ENCODE data around the gene BRAF. TPM values are rescaled to one million over a fixed set of nuclear protein-coding genes. Genes with fewer than 3 reads are reported as not detected.
"Not testable (repeated sequence)": the region's sequence is repeated elsewhere in the genome, so short reads cannot be mapped to it uniquely, and the experiment has no call there.

The BRAF gene
- total RNA-seq, 1 experiment from 2014 or later = 6.5 TPM

DNA sequence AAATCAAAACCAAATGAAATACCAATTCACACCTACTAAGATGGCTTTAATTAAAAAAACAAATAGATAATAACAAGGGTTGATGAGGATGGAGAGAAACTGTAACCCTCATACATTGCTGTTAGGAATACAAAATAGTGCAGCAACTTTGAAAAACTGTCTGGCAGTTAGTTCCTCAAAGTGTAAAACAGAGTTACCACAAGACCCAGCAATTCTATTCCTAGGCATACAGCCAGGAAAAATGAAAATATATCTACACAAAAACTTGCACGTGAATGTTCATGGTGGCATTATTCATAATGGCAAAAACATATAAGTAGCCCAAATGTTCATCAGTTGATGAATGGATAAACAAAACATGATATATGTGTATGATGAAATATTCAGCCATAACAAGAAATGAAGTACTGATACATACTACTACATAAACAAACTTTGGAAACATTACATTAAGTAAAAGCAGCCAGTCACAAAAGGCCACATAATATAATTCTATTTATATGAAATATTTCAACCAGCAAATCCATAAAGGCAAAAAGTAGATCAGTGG, 83.5 kb downstream of the BRAF start:
- in situ Hi-C loops (cut with HindIII; ENCODE audit: low pct_unique_long_range_greater_than_20kb, low sequenced_read_pairs) = no loop called here
- no peak for DNase-seq (ENCODE audit: low read depth)

DNA sequence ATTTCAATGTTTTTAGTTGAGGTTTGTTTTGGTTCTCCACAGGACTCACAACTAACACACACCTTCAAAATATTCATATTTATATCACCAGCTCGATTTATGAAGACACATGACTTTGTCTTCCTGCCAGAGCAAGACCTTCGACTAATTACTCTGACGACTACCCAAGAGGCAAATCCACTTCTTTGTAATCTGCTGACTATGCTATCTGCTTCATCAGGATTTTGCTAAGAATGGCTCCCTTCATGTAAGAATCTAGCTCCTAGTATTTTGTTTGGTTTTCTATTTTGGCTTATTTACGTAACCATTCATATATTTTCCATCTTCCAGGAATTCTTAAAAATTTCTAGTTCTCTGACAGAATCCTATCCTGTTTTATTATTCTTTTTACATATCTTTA, 93.0 kb downstream of the BRAF start:
- DNase-seq (ENCODE audit: low read depth) = no peak
- in situ Hi-C loops (cut with HindIII; ENCODE audit: low pct_unique_long_range_greater_than_20kb, low sequenced_read_pairs) = no loop called here

DNA sequence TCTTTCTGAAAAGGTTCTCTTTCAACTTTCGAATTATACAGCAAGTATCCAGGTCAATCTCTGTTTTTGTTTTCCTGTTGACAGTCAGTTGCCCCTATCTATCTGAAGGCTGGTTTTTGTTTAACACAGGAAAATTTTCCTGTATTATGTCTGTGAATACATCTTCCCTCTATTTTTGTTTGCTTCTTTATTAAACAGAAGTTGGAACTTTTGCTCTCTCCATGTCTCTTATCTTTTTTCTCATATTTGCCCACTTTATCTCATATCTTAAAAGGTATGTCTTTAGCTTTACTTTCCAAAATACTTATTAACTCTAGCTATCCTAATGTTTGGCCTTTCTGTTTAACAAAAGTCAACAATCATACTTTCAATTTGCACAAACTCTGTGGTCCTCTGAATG, 95.0 kb downstream of the BRAF start:
- in situ Hi-C loops (cut with HindIII; ENCODE audit: low pct_unique_long_range_greater_than_20kb, low sequenced_read_pairs) = no loop called here
- DNase-seq (ENCODE audit: low read depth) = no peak

DNA sequence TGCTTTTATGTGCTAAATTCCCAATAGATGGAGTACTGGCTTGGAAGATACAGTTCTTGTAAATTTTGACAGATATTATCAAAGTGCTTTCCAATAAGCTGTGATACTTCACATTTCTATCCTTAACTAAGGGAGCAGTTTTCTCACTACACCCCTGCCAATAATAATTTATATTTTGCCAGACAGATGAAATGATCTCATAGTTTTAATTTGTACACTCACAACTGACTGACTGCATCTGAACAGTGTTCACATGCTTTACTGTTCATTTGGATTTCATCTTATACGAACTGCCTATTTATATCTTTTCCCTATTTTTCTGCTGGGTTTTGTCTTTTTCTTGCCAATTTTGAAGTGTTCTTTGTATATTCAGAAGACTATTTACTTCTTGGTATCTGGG, 96.0 kb downstream of the BRAF start:
- in situ Hi-C loops (cut with HindIII; ENCODE audit: low pct_unique_long_range_greater_than_20kb, low sequenced_read_pairs) = no loop called here

DNA sequence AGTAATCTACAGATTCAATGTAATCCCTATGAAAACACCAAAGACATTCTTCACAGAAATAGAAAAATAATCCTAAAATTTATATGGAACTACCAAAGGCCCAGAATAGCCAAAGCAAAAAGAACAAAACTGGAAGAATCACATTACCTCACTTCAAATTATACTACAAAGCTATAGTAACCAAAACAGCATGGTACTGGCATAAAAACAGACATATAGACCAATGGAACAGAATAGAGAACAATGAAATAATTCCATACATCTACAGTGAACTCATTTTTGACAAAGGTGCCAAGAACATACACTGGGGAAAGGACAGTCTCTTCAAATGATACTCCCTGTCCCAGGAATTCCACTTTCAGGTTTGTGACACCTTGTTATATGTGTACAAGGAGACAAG, 107.3 kb downstream of the BRAF start:
- in situ Hi-C loops (cut with HindIII; ENCODE audit: low pct_unique_long_range_greater_than_20kb, low sequenced_read_pairs); DNase-seq (ENCODE audit: low read depth): not testable (repeated sequence)

More for the DNA sequence above, 96.0 kb downstream of the BRAF start:
- no peak for DNase-seq (ENCODE audit: low read depth)

DNA sequence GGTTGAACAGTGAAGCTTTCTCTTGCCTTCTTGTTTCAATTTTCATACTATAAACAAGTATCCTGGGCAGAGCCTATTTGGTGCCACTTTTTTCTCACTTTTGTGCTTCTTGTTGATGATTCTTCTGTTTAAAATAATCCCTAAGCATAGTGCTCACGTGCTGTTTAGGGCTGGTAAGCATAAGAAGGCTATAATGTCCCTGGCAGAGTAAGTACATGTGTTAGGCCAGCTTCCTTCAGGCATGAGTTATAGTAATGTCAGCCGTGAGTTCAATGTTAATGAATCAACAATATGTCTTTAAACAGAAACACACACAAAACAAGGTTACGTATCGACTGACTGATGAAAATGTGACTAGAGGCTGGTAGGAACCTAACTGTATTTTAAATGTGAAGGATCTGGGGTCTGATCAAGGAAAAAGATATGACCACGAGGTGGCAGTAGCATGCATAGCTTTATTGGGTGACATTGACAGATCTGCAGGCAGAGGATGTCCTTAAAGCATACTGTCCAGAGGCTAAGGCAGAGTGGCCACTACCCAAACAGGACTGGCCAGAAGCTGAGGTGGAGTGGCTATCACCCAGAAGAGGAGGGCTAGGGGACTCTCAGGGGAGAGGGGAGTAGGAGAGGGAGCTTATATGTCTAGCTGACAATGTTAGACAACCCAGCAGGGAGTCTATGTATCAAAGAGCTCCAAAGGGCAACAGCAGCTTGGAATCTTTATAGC, 113.7 kb downstream of the BRAF start:
- peak; percentile 71 for DNase-seq (ENCODE audit: low read depth)
- in situ Hi-C loops (cut with HindIII; ENCODE audit: low pct_unique_long_range_greater_than_20kb, low sequenced_read_pairs) = no loop called here

DNA sequence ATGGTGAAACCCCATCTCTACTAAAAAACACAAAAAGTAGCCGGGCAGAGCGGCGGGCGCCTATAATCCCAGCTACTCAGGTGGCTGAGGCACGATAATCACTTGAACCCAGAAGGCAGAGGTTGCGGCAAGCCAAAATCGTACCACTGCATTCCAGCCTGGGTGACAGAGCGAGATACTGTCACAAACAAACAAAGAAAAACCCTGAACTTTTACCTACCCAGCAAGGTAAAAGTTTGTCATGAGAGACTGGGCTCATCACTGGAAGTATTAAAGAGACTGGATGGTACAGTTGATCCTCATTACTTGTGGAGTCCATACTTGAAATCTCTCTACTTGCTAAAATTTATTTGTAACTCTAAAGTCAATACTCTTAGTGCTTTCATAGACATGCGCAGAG, 114.3 kb downstream of the BRAF start:
- in situ Hi-C loops (cut with HindIII; ENCODE audit: low pct_unique_long_range_greater_than_20kb, low sequenced_read_pairs) = no loop called here
- no peak for DNase-seq (ENCODE audit: low read depth)

DNA sequence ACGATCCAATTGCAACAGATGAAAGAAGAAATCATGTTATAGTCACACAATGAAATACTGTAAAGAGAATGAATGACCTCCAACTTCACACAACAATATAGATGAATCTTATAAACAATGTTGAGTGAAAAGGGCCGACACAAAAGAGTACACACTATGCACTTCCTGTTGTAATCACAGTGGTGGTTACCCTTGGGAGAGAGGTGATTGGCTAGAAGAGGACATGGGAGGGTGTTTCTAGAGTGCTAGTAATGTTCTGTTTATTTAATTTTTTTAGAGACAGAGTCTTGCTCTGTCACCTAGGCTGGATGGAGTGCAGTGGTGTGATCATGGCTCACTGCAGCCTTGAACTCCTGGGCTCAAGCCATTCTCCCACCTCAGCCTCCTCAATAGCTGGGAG, 145.8 kb downstream of the BRAF start:
- in situ Hi-C loops (cut with HindIII; ENCODE audit: low pct_unique_long_range_greater_than_20kb, low sequenced_read_pairs) = no loop called here
- DNase-seq (ENCODE audit: low read depth) = no peak

DNA sequence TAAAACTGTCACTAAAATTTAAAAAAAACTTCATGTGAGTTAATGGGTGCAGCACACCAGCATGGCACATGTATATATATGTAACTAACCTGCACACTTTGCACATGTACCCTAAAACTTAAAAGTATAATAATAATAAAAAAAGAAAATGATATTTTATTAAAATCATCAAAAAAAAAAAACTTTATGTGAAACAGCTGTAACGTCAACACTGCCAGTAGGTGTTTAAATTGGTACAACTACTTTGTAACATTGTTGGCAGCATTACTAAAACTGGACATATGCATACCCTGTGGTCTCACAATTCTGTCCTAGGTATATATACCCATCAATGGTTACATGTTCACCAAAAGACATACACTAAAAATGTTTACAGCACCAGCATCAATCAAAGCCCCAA, 146.2 kb downstream of the BRAF start:
- DNase-seq (ENCODE audit: low read depth) = no peak
- in situ Hi-C loops (cut with HindIII; ENCODE audit: low pct_unique_long_range_greater_than_20kb, low sequenced_read_pairs) = no loop called here

DNA sequence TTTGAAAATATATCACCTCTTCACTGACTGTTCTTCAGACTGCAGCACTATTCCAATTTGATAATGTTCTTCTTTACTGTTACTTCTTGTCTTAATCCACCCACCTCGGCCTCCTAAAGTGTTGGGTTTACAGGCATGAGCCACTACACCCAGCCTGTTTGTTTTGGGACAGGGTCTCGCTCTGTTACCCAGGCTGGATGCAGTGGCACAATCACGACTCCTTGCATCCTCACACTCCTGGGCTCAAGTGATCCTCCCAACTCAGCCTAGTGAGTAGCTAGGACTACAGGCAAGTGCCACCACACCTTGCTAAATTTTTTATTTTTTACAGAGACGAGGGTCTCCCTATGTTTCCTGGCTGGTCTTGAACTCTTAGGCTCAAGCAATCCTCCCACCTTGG, 150.4 kb downstream of the BRAF start:
- no peak for DNase-seq (ENCODE audit: low read depth)
- in situ Hi-C loops (cut with HindIII; ENCODE audit: low pct_unique_long_range_greater_than_20kb, low sequenced_read_pairs) = no loop called here

DNA sequence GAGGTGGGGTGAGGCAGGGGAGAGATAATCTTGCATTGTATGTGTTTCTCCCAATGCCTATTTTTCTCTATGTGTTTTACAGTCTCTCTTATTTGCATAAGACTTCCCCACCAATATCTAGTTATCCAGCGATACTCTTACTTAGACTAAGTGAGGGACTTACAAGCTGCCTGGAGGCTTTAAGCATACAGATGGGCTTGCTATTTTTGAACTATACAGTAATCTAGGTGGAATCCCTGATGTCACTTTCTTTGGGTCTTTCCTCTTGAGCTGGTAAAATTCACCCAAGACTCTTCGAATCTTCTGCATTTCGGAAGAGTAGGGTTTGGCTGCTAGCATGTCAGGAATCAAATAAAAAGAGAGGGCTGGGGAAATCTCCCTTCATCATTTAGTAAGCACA, 151.6 kb downstream of the BRAF start:
- in situ Hi-C loops (cut with HindIII; ENCODE audit: low pct_unique_long_range_greater_than_20kb, low sequenced_read_pairs) = no loop called here
- no peak for DNase-seq (ENCODE audit: low read depth)

DNA sequence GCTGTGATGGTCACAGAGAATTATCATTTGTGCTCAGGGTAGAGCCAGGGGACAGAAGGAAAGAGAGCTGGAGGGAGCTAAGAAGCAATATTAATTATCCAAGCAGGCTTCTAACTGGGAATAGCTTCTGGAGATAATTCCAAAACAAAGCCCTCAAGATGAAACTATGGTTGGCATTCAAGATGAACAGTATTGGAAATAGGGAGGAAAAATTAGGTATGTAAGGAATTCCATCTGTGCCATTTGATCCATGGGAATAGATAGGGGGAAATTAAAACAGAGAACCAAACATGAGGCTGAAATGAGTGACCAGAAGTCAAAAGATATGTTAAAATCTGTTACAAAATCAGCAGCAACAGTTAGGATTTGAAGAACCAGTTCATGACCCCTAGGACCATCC, 152.9 kb downstream of the BRAF start:
- in situ Hi-C loops (cut with HindIII; ENCODE audit: low pct_unique_long_range_greater_than_20kb, low sequenced_read_pairs) = no loop called here
- DNase-seq (ENCODE audit: low read depth) = no peak

DNA sequence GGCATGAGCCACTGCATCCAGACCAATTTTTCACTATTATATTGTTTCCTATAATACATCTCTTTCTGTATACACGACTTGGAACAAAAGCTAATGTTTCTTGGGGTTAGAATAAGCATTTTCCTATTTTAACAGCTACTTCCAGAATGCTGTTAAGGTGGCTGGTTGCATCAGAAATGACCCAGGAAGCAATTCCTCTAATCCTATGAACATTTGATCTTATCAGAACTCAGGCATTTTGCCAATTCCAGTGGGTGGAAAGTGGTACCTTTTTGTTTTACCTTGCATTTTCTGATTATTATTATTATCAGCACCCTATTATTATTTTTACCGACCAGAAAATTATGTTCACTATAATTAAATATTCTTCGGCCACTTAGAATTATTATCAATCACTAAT, 154.9 kb downstream of the BRAF start:
- in situ Hi-C loops (cut with HindIII; ENCODE audit: low pct_unique_long_range_greater_than_20kb, low sequenced_read_pairs) = no loop called here
- DNase-seq (ENCODE audit: low read depth) = no peak

DNA sequence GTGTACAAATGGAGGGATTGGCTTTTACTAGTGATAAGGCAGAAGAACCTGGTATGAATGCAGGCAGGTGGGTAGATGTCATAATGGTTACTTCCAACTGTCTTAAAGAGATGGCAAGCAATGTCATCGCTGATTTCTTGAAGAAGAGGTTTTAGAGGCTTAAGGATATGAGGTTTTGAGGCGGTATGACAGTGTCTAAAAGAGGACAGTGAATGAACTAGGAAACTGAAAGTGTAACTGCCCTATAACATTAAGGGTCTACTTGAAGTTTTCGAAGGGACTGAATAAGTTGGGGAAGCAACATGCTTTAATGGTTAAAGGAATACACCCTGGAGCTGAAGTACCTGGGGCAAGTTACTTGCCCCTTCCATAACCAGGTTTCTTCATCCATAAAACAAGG, 157.3 kb downstream of the BRAF start:
- DNase-seq (ENCODE audit: low read depth) = no peak
- in situ Hi-C loops (cut with HindIII; ENCODE audit: low pct_unique_long_range_greater_than_20kb, low sequenced_read_pairs) = no loop called here

DNA sequence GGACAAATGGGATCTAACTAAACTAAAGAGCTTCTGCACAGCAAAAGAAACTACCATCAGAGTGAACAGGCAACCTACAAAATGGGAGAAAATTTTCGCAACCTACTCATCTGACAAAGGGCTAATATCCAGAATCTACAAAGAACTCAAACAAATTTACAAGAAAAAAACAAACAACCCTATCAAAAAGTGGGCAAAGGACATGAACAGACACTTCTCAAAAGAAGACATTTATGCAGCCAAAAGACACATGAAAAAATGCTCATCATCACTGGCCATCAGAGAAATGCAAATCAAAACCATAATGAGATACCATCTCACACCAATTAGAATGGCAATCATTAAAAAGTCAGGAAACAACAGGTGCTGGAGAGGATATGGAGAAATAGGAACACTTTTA, 159.3 kb downstream of the BRAF start:
- in situ Hi-C loops (cut with HindIII; ENCODE audit: low pct_unique_long_range_greater_than_20kb, low sequenced_read_pairs); DNase-seq (ENCODE audit: low read depth): not testable (repeated sequence)

DNA sequence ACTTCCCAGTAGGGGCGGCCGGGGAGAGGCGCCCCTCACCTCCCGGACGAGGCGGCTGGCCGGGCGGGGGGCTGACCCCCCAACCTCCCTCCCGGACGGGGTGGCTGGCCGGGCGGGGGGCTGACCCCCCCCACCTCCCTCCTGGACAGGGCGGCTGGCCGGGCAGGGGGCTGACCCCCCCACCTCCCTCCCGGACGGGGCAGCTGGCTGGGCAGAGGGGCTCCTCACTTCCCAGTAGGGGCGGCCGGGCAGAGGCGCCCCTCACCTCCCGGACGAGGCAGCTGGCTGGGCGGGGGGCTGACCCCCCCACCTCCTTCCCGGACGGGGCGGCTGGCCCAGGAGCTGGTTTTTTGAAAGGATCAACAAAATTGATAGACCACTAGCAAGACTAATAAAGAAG, 161.6 kb downstream of the BRAF start:
- DNase-seq (ENCODE audit: low read depth); in situ Hi-C loops (cut with HindIII; ENCODE audit: low pct_unique_long_range_greater_than_20kb, low sequenced_read_pairs): not testable (repeated sequence)

DNA sequence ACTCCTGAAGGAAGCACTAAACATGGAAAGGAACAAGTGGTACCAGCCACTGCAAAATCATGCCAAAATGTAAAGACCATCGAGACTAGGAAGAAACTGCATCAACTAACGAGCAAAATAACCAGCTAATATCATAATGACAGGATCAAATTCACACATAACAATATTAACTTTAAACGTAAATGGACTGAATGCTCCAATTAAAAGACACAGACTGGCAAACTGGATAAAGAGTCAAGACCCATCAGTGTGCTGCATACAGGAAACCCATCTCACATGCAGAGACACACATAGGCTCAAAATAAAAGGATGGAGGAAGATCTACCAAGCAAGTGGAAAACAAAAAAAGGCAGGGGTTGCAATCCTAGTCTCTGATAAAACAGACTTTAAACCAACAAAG, 163.4 kb downstream of the BRAF start:
- DNase-seq (ENCODE audit: low read depth); in situ Hi-C loops (cut with HindIII; ENCODE audit: low pct_unique_long_range_greater_than_20kb, low sequenced_read_pairs): not testable (repeated sequence)

DNA sequence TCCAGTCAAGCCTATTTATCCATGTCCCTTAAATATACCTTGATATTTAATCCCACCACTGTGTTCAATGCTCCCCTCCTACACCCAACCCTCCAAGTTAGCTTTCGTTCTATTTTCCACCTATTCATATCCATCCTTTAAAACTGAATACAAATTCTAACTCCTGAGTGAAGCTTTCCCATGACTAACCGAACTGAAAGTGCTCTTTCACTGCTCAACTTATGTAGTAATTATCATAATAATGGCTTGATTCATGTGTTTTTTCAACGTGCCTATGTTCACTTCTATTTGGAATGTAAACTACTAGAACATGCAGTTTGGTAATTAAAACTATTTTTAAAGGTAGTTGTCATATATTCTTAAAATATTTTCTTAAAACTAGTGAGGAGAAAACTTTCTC, 170.2 kb downstream of the BRAF start:
- in situ Hi-C loops (cut with HindIII; ENCODE audit: low pct_unique_long_range_greater_than_20kb, low sequenced_read_pairs) = no loop called here
- DNase-seq (ENCODE audit: low read depth) = no peak

DNA sequence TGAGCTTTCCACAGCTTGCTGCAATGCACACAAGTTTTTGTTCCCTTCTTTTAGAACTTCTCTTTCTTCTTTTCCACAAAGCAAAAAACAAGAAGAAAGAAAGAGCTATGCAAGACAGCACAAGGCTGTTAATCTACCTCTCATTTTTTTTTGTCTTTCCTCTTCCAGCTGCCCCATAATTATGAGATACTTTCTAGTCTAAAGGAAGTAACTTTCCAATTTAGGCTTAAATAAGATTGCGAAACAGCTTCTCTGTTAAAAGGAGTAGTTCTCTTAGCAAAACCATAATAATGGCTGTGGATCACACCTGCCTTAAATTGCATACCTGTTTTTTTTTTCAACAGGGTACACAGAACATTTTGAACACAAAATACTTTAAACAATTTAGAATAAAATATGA, 172.2 kb downstream of the BRAF start:
- DNase-seq (ENCODE audit: low read depth) = no peak
- in situ Hi-C loops (cut with HindIII; ENCODE audit: low pct_unique_long_range_greater_than_20kb, low sequenced_read_pairs) = no loop called here

DNA sequence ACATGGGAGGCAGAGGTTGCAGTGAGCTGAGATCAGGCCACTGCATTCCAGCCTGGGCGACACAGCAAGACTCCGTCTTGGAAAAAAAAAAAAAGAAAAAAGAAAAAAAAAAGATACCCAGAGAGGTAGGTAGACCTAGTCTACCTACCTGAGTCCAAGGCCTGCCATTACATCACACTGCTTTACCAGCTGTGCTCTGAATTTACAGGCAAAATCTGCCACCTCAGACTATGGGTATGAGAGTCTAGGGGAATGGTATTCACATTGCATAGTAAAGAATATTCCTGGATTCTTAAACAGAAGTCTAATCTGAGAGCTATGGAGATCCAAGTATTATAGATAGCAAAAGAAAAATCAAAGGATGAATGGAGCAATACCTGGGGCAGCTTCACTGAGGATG, 178.0 kb downstream of the BRAF start:
- in situ Hi-C loops (cut with HindIII; ENCODE audit: low pct_unique_long_range_greater_than_20kb, low sequenced_read_pairs) = no loop called here
- no peak for DNase-seq (ENCODE audit: low read depth)
